MCF 10A (cell line): ENCODE measurements around the gene C1QTNF6. TPM values are rescaled to one million over a fixed set of nuclear protein-coding genes. Genes with fewer than 3 reads are reported as not detected.

Source experiments
- BruUV-seq: library from RNA; stranded (reverse); fragments of 400-500 nt; replicated peaks from 2 replicates; lab custom pipeline; 2021; lab: Mats Ljungman, UMichigan
- CTCF ChIA-PET: fragments of 300-600 bp; sonication (Branson Sonifier 250); formaldehyde crosslinking; extraction: SDS; loops from one replicate; lab custom pipeline; 2021; ENCODE audit warnings: antibody characterized with exemption, inconsistent platforms; lab: Yijun Ruan, JAX
- POLR2A ChIA-PET: fragments of 300-600, 350-650 bp; sonication (Branson Sonifier 250); formaldehyde crosslinking; extraction: SDS; loops from one replicate; lab custom pipeline; 2020; ENCODE audit warnings: antibody characterized with exemption, inconsistent platforms; lab: Yijun Ruan, JAX
- DNase-seq: peaks from one replicate; pipeline ENCODE4 v3.0.0-alpha.2; 2018; ENCODE audit not compliant: unreplicated experiment
- H3K27ac Mint-ChIP-seq: one replicate; pipeline ENCODE4 v1.8.0; 2022; ENCODE audit warnings: mild to moderate bottlenecking, low read depth, mixed read lengths; ENCODE audit not compliant: unreplicated experiment
- H3K27me3 Mint-ChIP-seq: one replicate; pipeline ENCODE4 v1.8.0; 2022; ENCODE audit warnings: mixed read lengths; ENCODE audit not compliant: insufficient read depth, unreplicated experiment
- H3K36me3 Mint-ChIP-seq: one replicate; pipeline ENCODE4 v1.8.0; 2022; ENCODE audit warnings: mild to moderate bottlenecking, moderate library complexity, mixed read lengths; ENCODE audit not compliant: insufficient read depth, unreplicated experiment
- H3K4me1 Mint-ChIP-seq: one replicate; pipeline ENCODE4 v1.8.0; 2022; ENCODE audit warnings: mixed read lengths; ENCODE audit not compliant: insufficient read depth, unreplicated experiment
- H3K4me3 Mint-ChIP-seq: one replicate; pipeline ENCODE4 v1.8.0; 2022; ENCODE audit warnings: mild to moderate bottlenecking, moderate library complexity, mixed read lengths; ENCODE audit not compliant: unreplicated experiment
- H3K9me3 Mint-ChIP-seq: one replicate; pipeline ENCODE4 v1.8.0; 2022; ENCODE audit warnings: mixed read lengths; ENCODE audit not compliant: unreplicated experiment
- intact Hi-C: fragments of 100-400 bp; cut with micrococcal nuclease; formaldehyde crosslinking; loops from 2 replicates; pipeline ENCODE4 v1.14.1; 2022
- total RNA-seq: library from RNA; stranded (reverse); gene quantifications from 2 replicates; pipeline ENCODE4 v1.2.3, GENCODE V29; 2022
- TF ChIP-seq, protein P1 (sequence below): fragments of 200-600 bp; IDR thresholded peaks from one replicate; pipeline ENCODE4 v1.8.0; 2022; ENCODE audit warnings: antibody characterized with exemption, mild to moderate bottlenecking; ENCODE audit not compliant: unreplicated experiment

Gene C1QTNF6
- total RNA-seq, 1 experiment from 2014 or later, result 6.6 TPM

DNA sequence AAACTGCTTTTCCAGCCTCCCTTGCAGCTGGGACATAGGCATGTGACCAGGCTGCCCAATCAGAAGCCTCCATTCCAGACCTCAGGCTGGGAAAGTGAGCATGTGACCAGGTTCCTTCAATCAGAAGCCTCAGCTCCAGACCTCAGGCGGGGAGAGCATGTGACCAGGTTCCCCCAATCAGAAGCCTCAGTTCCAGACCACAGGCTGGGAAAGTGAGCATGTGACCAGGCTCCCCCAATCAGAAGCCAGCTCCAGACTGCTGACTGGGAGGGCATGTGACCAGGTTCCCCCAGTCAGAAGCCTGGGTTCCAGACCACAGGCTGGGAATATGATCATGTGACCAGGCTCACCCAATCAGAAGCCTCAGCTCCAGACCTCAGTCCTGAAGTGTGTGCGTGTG is 26.6 kb downstream of the C1QTNF6 start:
- TF ChIP-seq, protein P1, sequence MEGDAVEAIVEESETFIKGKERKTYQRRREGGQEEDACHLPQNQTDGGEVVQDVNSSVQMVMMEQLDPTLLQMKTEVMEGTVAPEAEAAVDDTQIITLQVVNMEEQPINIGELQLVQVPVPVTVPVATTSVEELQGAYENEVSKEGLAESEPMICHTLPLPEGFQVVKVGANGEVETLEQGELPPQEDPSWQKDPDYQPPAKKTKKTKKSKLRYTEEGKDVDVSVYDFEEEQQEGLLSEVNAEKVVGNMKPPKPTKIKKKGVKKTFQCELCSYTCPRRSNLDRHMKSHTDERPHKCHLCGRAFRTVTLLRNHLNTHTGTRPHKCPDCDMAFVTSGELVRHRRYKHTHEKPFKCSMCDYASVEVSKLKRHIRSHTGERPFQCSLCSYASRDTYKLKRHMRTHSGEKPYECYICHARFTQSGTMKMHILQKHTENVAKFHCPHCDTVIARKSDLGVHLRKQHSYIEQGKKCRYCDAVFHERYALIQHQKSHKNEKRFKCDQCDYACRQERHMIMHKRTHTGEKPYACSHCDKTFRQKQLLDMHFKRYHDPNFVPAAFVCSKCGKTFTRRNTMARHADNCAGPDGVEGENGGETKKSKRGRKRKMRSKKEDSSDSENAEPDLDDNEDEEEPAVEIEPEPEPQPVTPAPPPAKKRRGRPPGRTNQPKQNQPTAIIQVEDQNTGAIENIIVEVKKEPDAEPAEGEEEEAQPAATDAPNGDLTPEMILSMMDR, result no peak
- CTCF ChIA-PET, result no interaction called here
- intact Hi-C loops, result no loop called here
- H3K9me3 Mint-ChIP-seq, result no peaks in the 10 kb centered on the region
- BruUV-seq, result no TSS peak
- peaks cover 1% of the 10 kb centered on the region for H3K4me1 Mint-ChIP-seq
- no peak overlapping the region for H3K4me3 Mint-ChIP-seq
- POLR2A ChIA-PET, result interaction anchor here (1.3 kb wide), 1 partner anchor 36 kb away, joined by 3 read pairs; no protein-coding TSS in a partner anchor
- no peak for DNase-seq
- H3K36me3 Mint-ChIP-seq, result no peaks in the 10 kb centered on the region
- H3K27ac Mint-ChIP-seq, result no peak overlapping the region
- peaks cover 33% of the 10 kb centered on the region for H3K27me3 Mint-ChIP-seq

DNA sequence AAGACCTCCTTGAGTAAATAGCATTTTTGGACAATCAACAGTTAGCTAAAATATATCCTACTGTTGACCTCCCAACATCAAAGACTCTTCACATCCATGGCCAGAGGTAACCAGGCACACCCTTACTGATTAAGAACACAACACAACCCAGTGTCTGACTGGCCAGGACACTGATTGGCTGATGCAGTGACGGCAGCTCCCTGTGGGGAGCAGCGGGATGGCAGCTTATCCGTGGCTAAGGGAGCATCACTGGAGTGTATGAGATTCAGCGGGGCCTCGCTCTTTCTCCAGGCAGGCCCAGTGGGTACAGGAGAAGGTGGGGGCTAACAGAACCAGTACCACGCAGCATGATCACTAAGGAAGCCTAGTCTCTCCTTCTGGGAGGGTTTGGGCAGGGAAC is 28.0 kb downstream of the C1QTNF6 start:
- POLR2A ChIA-PET, result interaction anchor here (1.3 kb wide), 1 partner anchor 37 kb away, joined by 3 read pairs; no protein-coding TSS in a partner anchor
- intact Hi-C loops, result no loop called here
- H3K36me3 Mint-ChIP-seq, result no peaks in the 10 kb centered on the region

DNA sequence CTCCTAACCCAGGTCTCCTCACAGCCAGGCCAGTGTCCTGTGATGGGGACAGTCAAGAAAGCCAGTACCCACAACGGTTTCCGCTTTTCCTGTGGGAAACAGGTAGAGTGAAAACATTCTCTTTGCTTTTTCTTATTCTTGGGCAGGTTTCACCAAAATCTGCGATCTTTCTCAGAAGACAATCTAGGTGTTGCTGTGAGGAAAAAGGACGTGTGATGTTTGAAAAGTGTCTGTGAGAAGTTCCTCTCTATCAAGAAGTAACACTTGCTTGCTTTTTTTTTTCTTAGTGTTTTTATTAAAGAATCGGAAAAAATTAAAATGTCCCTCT is 29.1 kb downstream of the C1QTNF6 start:
- H3K4me1 Mint-ChIP-seq, result no peaks in the 10 kb centered on the region
- H3K9me3 Mint-ChIP-seq, result peaks cover 13% of the 10 kb centered on the region
- no peak overlapping the region for H3K4me3 Mint-ChIP-seq
- intact Hi-C loops, result no loop called here
- DNase-seq, result no peak
- POLR2A ChIA-PET, result no interaction called here
- CTCF ChIA-PET, result no interaction called here
- H3K27me3 Mint-ChIP-seq, result peaks cover 33% of the 10 kb centered on the region
- H3K27ac Mint-ChIP-seq, result no peak overlapping the region
- H3K36me3 Mint-ChIP-seq, result no peaks in the 10 kb centered on the region
- BruUV-seq, result no TSS peak
- TF ChIP-seq, protein P1, result no peak

More for the DNA sequence above, 28.0 kb downstream of the C1QTNF6 start:
- TF ChIP-seq, protein P1, result no peak
- Mint-ChIP-seq H3K4me1 (no peaks in the 10 kb centered on the region), H3K4me3 (no peak overlapping the region), H3K27me3 (peaks cover 33% of the 10 kb centered on the region), H3K9me3 (peaks cover 11% of the 10 kb centered on the region), H3K27ac (no peak overlapping the region)
- no peak for DNase-seq
- BruUV-seq, result no TSS peak
- CTCF ChIA-PET, result interaction anchor here (0.9 to 1.0 kb wide), 2 partner anchors 40 to 83 kb away, joined by 3 read pairs; no protein-coding TSS in a partner anchor

DNA sequence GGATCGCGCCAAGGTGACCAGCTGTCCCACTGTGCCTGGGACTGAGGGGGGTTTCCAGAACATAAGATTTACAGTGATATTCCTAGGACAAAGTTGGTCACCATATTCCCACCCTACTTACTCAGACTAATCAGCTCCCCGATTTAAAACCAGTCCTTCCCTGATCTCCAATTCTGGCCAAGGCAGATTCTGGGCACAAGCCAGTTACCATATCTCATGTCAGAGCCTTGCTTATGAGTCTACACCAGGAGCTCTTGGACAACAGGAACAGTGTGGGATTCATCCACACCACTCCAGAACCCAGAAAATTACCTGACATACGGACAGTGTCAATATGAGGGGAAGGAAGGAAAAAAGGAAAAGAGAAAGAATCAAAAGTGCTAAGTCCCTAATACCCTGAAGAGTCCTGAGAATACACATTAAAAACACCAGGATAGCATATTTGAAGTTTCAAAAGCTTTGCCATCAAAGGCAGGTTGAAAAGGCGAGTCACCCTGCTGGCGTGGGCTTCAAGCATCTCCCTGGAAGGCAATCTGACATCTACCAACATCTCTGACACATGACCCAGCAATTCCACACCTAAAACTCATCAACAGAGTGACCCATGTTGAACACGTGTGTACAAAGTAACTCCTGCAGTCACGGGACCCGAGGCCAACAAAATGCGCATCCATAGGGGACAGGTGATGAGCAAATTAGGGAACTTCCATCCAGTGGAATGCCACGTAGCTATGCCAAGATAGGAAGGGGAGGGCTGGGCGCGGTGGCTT is 30.3 kb downstream of the C1QTNF6 start:
- CTCF ChIA-PET, result interaction anchor here (1.4 to 1.8 kb wide), 2 partner anchors 8 to 42 kb away, joined by 7 to 9 read pairs; no protein-coding TSS in a partner anchor
- H3K36me3 Mint-ChIP-seq, result no peaks in the 10 kb centered on the region
- no peaks in the 10 kb centered on the region for H3K4me1 Mint-ChIP-seq
- peaks cover 13% of the 10 kb centered on the region for H3K9me3 Mint-ChIP-seq
- POLR2A ChIA-PET, result interaction anchor here (0.6 to 1.4 kb wide), 2 partner anchors 13 to 40 kb away, joined by 3 to 4 read pairs; no protein-coding TSS in a partner anchor
- no TSS peak for BruUV-seq
- intact Hi-C loops, result no loop called here
- H3K4me3 Mint-ChIP-seq, result no peak overlapping the region
- H3K27me3 Mint-ChIP-seq, result peaks cover 33% of the 10 kb centered on the region
- TF ChIP-seq, protein P1, result no peak
- no peak for DNase-seq
- no peak overlapping the region for H3K27ac Mint-ChIP-seq
